Endothelial cell of umbilical vein (primary cell): Measurements from ENCODE around the gene ULK2. TPM values are rescaled to one million over a fixed set of nuclear protein-coding genes. Genes with fewer than 3 reads are reported as not detected.

ENCODE experiments used
- BruUV-seq: library from RNA; stranded (reverse); fragments of 400-500 nt; replicated peaks from 2 replicates; lab custom pipeline; 2021; lab: Mats Ljungman, UMichigan
- CTCF ChIA-PET: fragments of 300-600, 350-600 bp; sonication (Branson Sonifier 250); formaldehyde crosslinking; loops from one replicate; lab custom pipeline; 2021; ENCODE audit warnings: antibody characterized with exemption, inconsistent platforms; lab: Charles Lee
- POLR2A ChIA-PET: fragments of 300-600, 350-600 bp; sonication (Branson Sonifier 250); formaldehyde crosslinking; loops from one replicate; lab custom pipeline; 2021; ENCODE audit warnings: antibody characterized with exemption, inconsistent platforms; lab: Charles Lee
- DNase-seq: peaks from one replicate; pipeline ENCODE4 v3.0.0-alpha.2; 2011; ENCODE audit warnings: low read depth, low spot score
- FAIRE-seq: peaks from 2 replicates; lab custom pipeline; 2011; peaks lifted over from hg19 to GRCh38; lab: Jason Lieb, UNC
- H2AFZ ChIP-seq: 2 replicates; pipeline ENCODE4 v1.6.0; 2012; ENCODE audit warnings: low read depth, low read length, control low read depth, inconsistent platforms
- H3K27ac ChIP-seq: 2 replicates; pipeline ENCODE4 v1.5.1; 2011; ENCODE audit warnings: low read depth, mild to moderate bottlenecking, control low read depth, low read length, moderate library complexity; ENCODE audit not compliant: insufficient read depth
- H3K27me3 ChIP-seq, 2 experiments: 2 replicates each; pipeline versions ENCODE4 v1.6.0 to v1.6.1; 2011; ENCODE audit warnings: low read length in 2 of 2, mixed read lengths in 1 of 2; ENCODE audit not compliant: control insufficient read depth in 2 of 2, insufficient read depth in 2 of 2
- H3K36me3 ChIP-seq, 2 experiments: 2 replicates in 1 of 2; 3 replicates in 1 of 2; pipeline ENCODE4 v1.5.1; 2011; ENCODE audit warnings: low read length in 2 of 2, mild to moderate bottlenecking in 1 of 2, moderate library complexity in 1 of 2; ENCODE audit not compliant: control insufficient read depth in 2 of 2, insufficient read depth in 2 of 2; ENCODE audit errors: extremely low read depth in 1 of 2
- H3K4me1 ChIP-seq: 3 replicates; pipeline ENCODE4 v1.5.1; 2011; ENCODE audit warnings: mild to moderate bottlenecking, low read length; ENCODE audit not compliant: control insufficient read depth, insufficient read depth; ENCODE audit errors: extremely low read depth
- H3K4me2 ChIP-seq: 2 replicates; pipeline ENCODE4 v1.6.1; 2011; ENCODE audit warnings: low read length, control low read depth, mixed read lengths; ENCODE audit not compliant: insufficient read depth
- H3K4me3 ChIP-seq, 3 experiments: fragments of 200-600 bp in 1 of 3; sonication (generic), shearing (Covaris generic) in 1 of 3; replicated peaks in 1 of 3; 2 replicates each; pipeline ENCODE4 v1.5.1; 2011 to 2016; ENCODE audit warnings: control low read depth in 3 of 3, low read length in 3 of 3, mild to moderate bottlenecking in 2 of 3, inconsistent platforms in 1 of 3, low read depth in 1 of 3, moderate library complexity in 1 of 3; ENCODE audit not compliant: insufficient read depth in 1 of 3
- H3K79me2 ChIP-seq: 2 replicates; pipeline ENCODE4 v1.6.0; 2012; ENCODE audit warnings: low read length, inconsistent platforms; ENCODE audit not compliant: control insufficient read depth, insufficient read depth
- H3K9ac ChIP-seq: replicated peaks from 2 replicates; pipeline ENCODE3; 2011; ENCODE audit warnings: low read length, control low read depth; ENCODE audit not compliant: insufficient read depth; ENCODE audit errors: extremely low read depth
- H3K9me1 ChIP-seq: replicated peaks from 3 replicates; pipeline ENCODE4 v1.6.0; 2011; ENCODE audit warnings: mild to moderate bottlenecking, low read length; ENCODE audit not compliant: control insufficient read depth, insufficient read depth; ENCODE audit errors: extremely low read depth
- H3K9me3 ChIP-seq: replicated peaks from 2 replicates; pipeline ENCODE4 v1.5.1; 2012; ENCODE audit warnings: low read length, inconsistent platforms; ENCODE audit not compliant: control insufficient read depth, insufficient read depth
- H4K20me1 ChIP-seq: replicated peaks from 2 replicates; pipeline ENCODE3; 2011; ENCODE audit warnings: mild to moderate bottlenecking, low read length; ENCODE audit not compliant: control insufficient read depth, insufficient read depth; ENCODE audit errors: extremely low read depth
- EZH2 ChIP-seq: IDR thresholded peaks from 2 replicates; pipeline ENCODE4 v1.6.1; 2012; ENCODE audit warnings: borderline replicate concordance, low read depth, mild to moderate bottlenecking, moderate library complexity, low read length, inconsistent platforms; ENCODE audit not compliant: severe bottlenecking
- FOS ChIP-seq: IDR thresholded peaks from 2 replicates; pipeline ENCODE4 v1.6.1; 2011; ENCODE audit warnings: mild to moderate bottlenecking, low read length, moderate library complexity, borderline replicate concordance; ENCODE audit not compliant: insufficient read depth
- GATA2 ChIP-seq: IDR thresholded peaks from 2 replicates; pipeline ENCODE4 v1.7.0; 2011; ENCODE audit warnings: low read depth, mild to moderate bottlenecking, moderate library complexity, mixed read lengths, low read length; ENCODE audit not compliant: insufficient read length, insufficient read depth
- JUN ChIP-seq: IDR thresholded peaks from 2 replicates; pipeline ENCODE4 v1.6.1; 2011; ENCODE audit warnings: borderline replicate concordance, low read depth; ENCODE audit not compliant: insufficient read length, insufficient read depth
- MYC ChIP-seq: IDR thresholded peaks from one replicate; pipeline ENCODE4 v1.6.1; 2011; ENCODE audit warnings: mild to moderate bottlenecking, low read depth, low read length
- POLR2A ChIP-seq: IDR thresholded peaks from 2 replicates; pipeline ENCODE4 v1.6.1; 2012; ENCODE audit warnings: low read depth, mild to moderate bottlenecking, control low read depth, low read length
- POLR2AphosphoS5 ChIP-seq: IDR thresholded peaks from 2 replicates; pipeline ENCODE4 v1.6.1; 2012; ENCODE audit warnings: low read depth, mild to moderate bottlenecking, control low read depth, low read length, moderate library complexity; ENCODE audit not compliant: insufficient read depth
- dilution Hi-C: fragments of 300-500 bp; cut with MboI; formaldehyde crosslinking; loops from one replicate; pipeline ENCODE4 v1.15.0; 2019; ENCODE audit warnings: low sequenced_read_pairs; ENCODE audit not compliant: extremely low pct_ligation_motif_present
- intact Hi-C: fragments of 100-400 bp; cut with micrococcal nuclease; formaldehyde crosslinking; loops from one replicate; pipeline ENCODE4 v1.10.0; 2022
- polyA plus RNA-seq, 4 experiments: library from polyadenylated mRNA; depleted of rRNA in 3 of 4; stranded (reverse) in 3 of 4; unstranded in 1 of 4; fragments of >200 nt; gene quantifications; 2 replicates each; pipeline versions ENCODE4 v1.2.1 to v1.2.3, GENCODE V29; 2011 to 2012; ENCODE audit warnings: missing spikeins in 1 of 4
- total RNA-seq: library from RNA; stranded (reverse); gene quantifications from 2 replicates; pipeline ENCODE4 v1.2.3, GENCODE V29; 2021
- TF ChIP-seq, protein P1 (sequence below), 2 donors: IDR thresholded peaks; 1 replicate in 1 of 2; 2 replicates in 1 of 2; pipeline ENCODE4 v1.5.1; 2011; ENCODE audit warnings: low read length in 2 of 2, mild to moderate bottlenecking in 2 of 2, moderate library complexity in 2 of 2, control low read depth in 1 of 2, inconsistent platforms in 1 of 2, low read depth in 1 of 2; ENCODE audit not compliant: insufficient read depth in 1 of 2; ENCODE audit errors: extremely low read depth in 1 of 2
- TF ChIP-seq, protein P2 (sequence below): IDR thresholded peaks from 2 replicates; pipeline ENCODE4 v1.6.1; 2011; ENCODE audit not compliant: insufficient read depth, insufficient read length

The ULK2 gene
- total and polyA plus RNA-seq, 2 donors (not counting 3 experiments of a cell fraction or from before 2014, with no cell fraction given), result 19.3 to 26.7 TPM

DNA sequence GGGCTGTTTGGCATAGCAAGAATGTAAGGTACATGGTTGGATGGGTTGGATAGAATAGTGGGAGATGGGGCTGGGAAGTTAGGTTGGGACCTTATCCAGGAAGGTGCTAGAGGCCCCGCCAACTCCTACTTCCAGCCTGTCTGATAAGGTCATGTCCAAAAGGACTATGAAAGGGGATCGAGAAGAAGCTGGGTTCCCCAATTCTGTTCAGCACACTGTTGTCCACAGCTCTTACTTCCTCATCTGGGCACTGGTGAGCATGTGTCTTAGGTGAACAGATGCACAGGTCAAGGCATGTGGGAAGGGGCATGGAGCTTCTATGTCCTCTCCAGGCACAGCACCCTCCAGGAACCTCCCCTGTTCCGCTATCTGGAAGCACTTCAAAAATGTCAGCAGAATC is 5.6 kb upstream of the ULK2 start:
- no peak overlapping the region for H3K4me2 ChIP-seq
- H4K20me1 ChIP-seq, result no peaks in the 10 kb centered on the region
- no peak overlapping the region for H3K9ac ChIP-seq
- FAIRE-seq (no peak), DNase-seq (no peak)
- ChIA-PET CTCF (no interaction called here), POLR2A (no interaction called here)
- BruUV-seq, result no TSS peak
- no peaks in the 10 kb centered on the region for H3K79me2 ChIP-seq
- no peak for TF ChIP-seq EZH2
- no peak for TF ChIP-seq POLR2AphosphoS5
- no peak for TF ChIP-seq FOS
- TF ChIP-seq MYC, result no peak
- TF ChIP-seq, protein P1, sequence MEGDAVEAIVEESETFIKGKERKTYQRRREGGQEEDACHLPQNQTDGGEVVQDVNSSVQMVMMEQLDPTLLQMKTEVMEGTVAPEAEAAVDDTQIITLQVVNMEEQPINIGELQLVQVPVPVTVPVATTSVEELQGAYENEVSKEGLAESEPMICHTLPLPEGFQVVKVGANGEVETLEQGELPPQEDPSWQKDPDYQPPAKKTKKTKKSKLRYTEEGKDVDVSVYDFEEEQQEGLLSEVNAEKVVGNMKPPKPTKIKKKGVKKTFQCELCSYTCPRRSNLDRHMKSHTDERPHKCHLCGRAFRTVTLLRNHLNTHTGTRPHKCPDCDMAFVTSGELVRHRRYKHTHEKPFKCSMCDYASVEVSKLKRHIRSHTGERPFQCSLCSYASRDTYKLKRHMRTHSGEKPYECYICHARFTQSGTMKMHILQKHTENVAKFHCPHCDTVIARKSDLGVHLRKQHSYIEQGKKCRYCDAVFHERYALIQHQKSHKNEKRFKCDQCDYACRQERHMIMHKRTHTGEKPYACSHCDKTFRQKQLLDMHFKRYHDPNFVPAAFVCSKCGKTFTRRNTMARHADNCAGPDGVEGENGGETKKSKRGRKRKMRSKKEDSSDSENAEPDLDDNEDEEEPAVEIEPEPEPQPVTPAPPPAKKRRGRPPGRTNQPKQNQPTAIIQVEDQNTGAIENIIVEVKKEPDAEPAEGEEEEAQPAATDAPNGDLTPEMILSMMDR (IDR thresholded peaks at IDR 0.05; ENCODE audit: extremely low read depth in 1 of 2, insufficient read depth in 1 of 2, low read depth in 1 of 2, low read length in 2 of 2), result no peak
- TF ChIP-seq, protein P2, sequence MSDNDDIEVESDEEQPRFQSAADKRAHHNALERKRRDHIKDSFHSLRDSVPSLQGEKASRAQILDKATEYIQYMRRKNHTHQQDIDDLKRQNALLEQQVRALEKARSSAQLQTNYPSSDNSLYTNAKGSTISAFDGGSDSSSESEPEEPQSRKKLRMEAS, result no peak
- TF ChIP-seq GATA2, result no peak
- TF ChIP-seq JUN, result no peak
- no peak for TF ChIP-seq POLR2A
- H3K27ac ChIP-seq, result no peak overlapping the region
- no peak overlapping the region for H2AFZ ChIP-seq
- H3K4me3 ChIP-seq, result no peak overlapping the region
- no peaks in the 10 kb centered on the region for H3K4me1 ChIP-seq
- intact Hi-C loops (no loop called here), dilution Hi-C loops (no loop called here)
- H3K27me3 ChIP-seq, result peaks cover 0 to 6% of the 10 kb centered on the region in 2 experiments
- no peaks in the 10 kb centered on the region for H3K9me1 ChIP-seq
- no peaks in the 10 kb centered on the region for H3K9me3 ChIP-seq
- no peaks in the 10 kb centered on the region for H3K36me3 ChIP-seq
